Esophagus (tissue), 2 donors: Measurements from ENCODE around the gene CXCR5. TPM values are rescaled to one million over a fixed set of nuclear protein-coding genes. Genes with fewer than 3 reads are reported as not detected.

Experiments used
- H3K27ac ChIP-seq, 2 donors: one replicate each; pipeline ENCODE4 v1.5.1; 2013; ENCODE audit warnings: low read depth in 2 of 2, mild to moderate bottlenecking in 2 of 2, inconsistent platforms in 1 of 2, low read length in 1 of 2, moderate library complexity in 1 of 2
- H3K27me3 ChIP-seq, 2 donors: one replicate each; pipeline ENCODE4 v1.6.1; 2013; ENCODE audit warnings: low read length in 2 of 2, control low read depth in 1 of 2, mild to moderate bottlenecking in 1 of 2; ENCODE audit not compliant: insufficient read depth in 2 of 2, control insufficient read depth in 1 of 2
- H3K36me3 ChIP-seq, 2 donors: one replicate each; pipeline ENCODE4 v1.6.1; 2013; ENCODE audit warnings: low read length in 1 of 2; ENCODE audit not compliant: control insufficient read depth in 2 of 2, insufficient read depth in 2 of 2
- H3K4me1 ChIP-seq, 2 donors: one replicate each; pipeline ENCODE4 v1.6.1; 2013; ENCODE audit warnings: low read length in 1 of 2; ENCODE audit not compliant: control insufficient read depth in 2 of 2, insufficient read depth in 2 of 2
- H3K4me3 ChIP-seq, 2 donors: one replicate each; pipeline ENCODE4 v1.5.1; 2013; ENCODE audit warnings: low read length in 2 of 2, mild to moderate bottlenecking in 2 of 2, low read depth in 1 of 2, moderate library complexity in 1 of 2
- H3K9me3 ChIP-seq, 2 donors: one replicate each; pipeline ENCODE4 v1.6.1; 2013; ENCODE audit warnings: mild to moderate bottlenecking in 2 of 2, low read depth in 1 of 2, low read length in 1 of 2, moderate library complexity in 1 of 2; ENCODE audit not compliant: control insufficient read depth in 2 of 2, insufficient read depth in 1 of 2
- WGBS, 2 donors: extraction: QIAGEN DNeasy Blood & Tissue Kit; methylation state at CpG; one replicate each; pipeline ENCODE4 v1.1.7; 2013; 5-methylcytosine and 5-hydroxymethylcytosine counted together
- polyA plus RNA-seq, 2 donors: library from polyadenylated mRNA; stranded (reverse); fragments of 200-250 nt; gene quantifications; one replicate each; pipeline ENCODE4 v1.2.3, GENCODE V29; 2013
- donor health status: healthy with polysubstance abuse.
- donor health status: Bipolar disorder and iron deficiency.

Gene CXCR5
- polyA plus RNA-seq, 2 donors, result 0.11 to 0.18 TPM

- H3K36me3 ChIP-seq, result no peaks in the 10 kb centered on the region
- H3K9me3 ChIP-seq, result no peaks in the 10 kb centered on the region
- peaks cover 18 to 45% of the 10 kb centered on the region in 2 donors for H3K4me1 ChIP-seq
- H3K4me3 ChIP-seq, result peak overlapping the region; percentile 90 to 95
- no peaks in the 10 kb centered on the region for H3K27me3 ChIP-seq
- peak overlapping the region; percentile 98 to 99 for H3K27ac ChIP-seq
- 22 to 26% methylated on average over 9 of the region's 9 CpGs for WGBS, 2 donors
Observed at GRCh38 chr11:118922745-118923627, 39.3 kb downstream of the CXCR5 start.

- Histone ChIP-seq H3K4me1 (peaks cover 15 to 38% of the 10 kb centered on the region in 2 donors), H3K4me3 (peak overlapping the region; percentile 90 to 95), H3K36me3 (no peaks in the 10 kb centered on the region), H3K27me3 (no peaks in the 10 kb centered on the region), H3K9me3 (no peaks in the 10 kb centered on the region), H3K27ac (peak overlapping the region; percentile 98 to 99)
- 4 to 5% methylated on average over 7 of the region's 7 CpGs for WGBS, 2 donors
Observed at GRCh38 chr11:118923721-118924587, 40.3 kb downstream of the CXCR5 start.

- peak overlapping the region; percentile 98 to 99 for H3K27ac ChIP-seq
- H3K4me1 ChIP-seq, result peaks cover 10 to 30% of the 10 kb centered on the region in 2 donors
- no peaks in the 10 kb centered on the region for H3K9me3 ChIP-seq
- H3K4me3 ChIP-seq, result peak overlapping the region; percentile 90 to 95
- no peaks in the 10 kb centered on the region for H3K27me3 ChIP-seq
- 1% methylated on average over 45 of the region's 45 CpGs for WGBS, 2 donors
- H3K36me3 ChIP-seq, result no peaks in the 10 kb centered on the region
Observed at GRCh38 chr11:118924591-118925585, 41.2 kb downstream of the CXCR5 start.

- H3K4me1 ChIP-seq, result peaks cover 4 to 15% of the 10 kb centered on the region in 2 donors
- H3K27ac ChIP-seq, result peak overlapping the region; percentile 89 to 97
- no peak overlapping the region for H3K4me3 ChIP-seq
- 5 to 6% methylated on average over 7 of the region's 7 CpGs for WGBS, 2 donors
- H3K9me3 ChIP-seq, result no peaks in the 10 kb centered on the region
- no peaks in the 10 kb centered on the region for H3K36me3 ChIP-seq
- H3K27me3 ChIP-seq, result no peaks in the 10 kb centered on the region
Observed at GRCh38 chr11:118927554-118928100, 43.9 kb downstream of the CXCR5 start.

GRCh38 chr11:118928101-118928869 lies 44.6 kb downstream of the CXCR5 start:
- 0 to 1% methylated on average over 31 to 32 of the region's 32 CpGs for WGBS, 2 donors

GRCh38 chr11:118928870-118929500 lies 45.3 kb downstream of the CXCR5 start:
- no peaks in the 10 kb centered on the region for H3K9me3 ChIP-seq
- H3K36me3 ChIP-seq, result no peaks in the 10 kb centered on the region
- peaks cover 0 to 10% of the 10 kb centered on the region in 2 donors for H3K4me1 ChIP-seq
- peak overlapping the region; percentile 97 for H3K27ac ChIP-seq
- 1% methylated on average over 22 to 25 of the region's 26 CpGs for WGBS, 2 donors
- no peaks in the 10 kb centered on the region for H3K27me3 ChIP-seq
- peak overlapping the region; percentile 49 to 65 for H3K4me3 ChIP-seq

More at GRCh38 chr11:118928101-118928869, 44.6 kb downstream of the CXCR5 start:
- Histone ChIP-seq H3K36me3 (no peaks in the 10 kb centered on the region), H3K27me3 (no peaks in the 10 kb centered on the region), H3K4me3 (peak overlapping the region; percentile 49 to 65), H3K9me3 (no peaks in the 10 kb centered on the region), H3K4me1 (peaks cover 0 to 14% of the 10 kb centered on the region in 2 donors), H3K27ac (peak overlapping the region; percentile 97)

GRCh38 chr11:118929501-118930093 lies 45.9 kb downstream of the CXCR5 start:
- Histone ChIP-seq H3K4me1 (peaks cover 0 to 10% of the 10 kb centered on the region in 2 donors), H3K4me3 (peak overlapping the region; percentile 49 to 65), H3K27me3 (no peaks in the 10 kb centered on the region), H3K36me3 (no peaks in the 10 kb centered on the region), H3K9me3 (no peaks in the 10 kb centered on the region), H3K27ac (peak overlapping the region; percentile 97)
- 0% methylated on average over 22 to 24 of the region's 26 CpGs for WGBS, 2 donors
